MCF 10A (cell line): ENCODE measurements around the gene SLC25A26. TPM values are rescaled to one million over a fixed set of nuclear protein-coding genes. Genes with fewer than 3 reads are reported as not detected.
"Not testable (repeated sequence)": the region's sequence is repeated elsewhere in the genome, so short reads cannot be mapped to it uniquely, and the experiment has no call there.

Experiments
- BruUV-seq: library from RNA; stranded (reverse); fragments of 400-500 nt; replicated peaks from 2 replicates; lab custom pipeline; 2021; lab: Mats Ljungman, UMichigan
- CTCF ChIA-PET: fragments of 300-600 bp; sonication (Branson Sonifier 250); formaldehyde crosslinking; extraction: SDS; loops from one replicate; lab custom pipeline; 2021; ENCODE audit warnings: antibody characterized with exemption, inconsistent platforms; lab: Yijun Ruan, JAX
- POLR2A ChIA-PET: fragments of 300-600, 350-650 bp; sonication (Branson Sonifier 250); formaldehyde crosslinking; extraction: SDS; loops from one replicate; lab custom pipeline; 2020; ENCODE audit warnings: antibody characterized with exemption, inconsistent platforms; lab: Yijun Ruan, JAX
- DNase-seq: peaks from one replicate; pipeline ENCODE4 v3.0.0-alpha.2; 2018; ENCODE audit not compliant: unreplicated experiment
- H3K27ac Mint-ChIP-seq: one replicate; pipeline ENCODE4 v1.8.0; 2022; ENCODE audit warnings: mild to moderate bottlenecking, low read depth, mixed read lengths; ENCODE audit not compliant: unreplicated experiment
- H3K27me3 Mint-ChIP-seq: one replicate; pipeline ENCODE4 v1.8.0; 2022; ENCODE audit warnings: mixed read lengths; ENCODE audit not compliant: insufficient read depth, unreplicated experiment
- H3K36me3 Mint-ChIP-seq: one replicate; pipeline ENCODE4 v1.8.0; 2022; ENCODE audit warnings: mild to moderate bottlenecking, moderate library complexity, mixed read lengths; ENCODE audit not compliant: insufficient read depth, unreplicated experiment
- H3K4me1 Mint-ChIP-seq: one replicate; pipeline ENCODE4 v1.8.0; 2022; ENCODE audit warnings: mixed read lengths; ENCODE audit not compliant: insufficient read depth, unreplicated experiment
- H3K4me3 Mint-ChIP-seq: one replicate; pipeline ENCODE4 v1.8.0; 2022; ENCODE audit warnings: mild to moderate bottlenecking, moderate library complexity, mixed read lengths; ENCODE audit not compliant: unreplicated experiment
- H3K9me3 Mint-ChIP-seq: one replicate; pipeline ENCODE4 v1.8.0; 2022; ENCODE audit warnings: mixed read lengths; ENCODE audit not compliant: unreplicated experiment
- intact Hi-C: fragments of 100-400 bp; cut with micrococcal nuclease; formaldehyde crosslinking; loops from 2 replicates; pipeline ENCODE4 v1.14.1; 2022
- total RNA-seq: library from RNA; stranded (reverse); gene quantifications from 2 replicates; pipeline ENCODE4 v1.2.3, GENCODE V29; 2022
- TF ChIP-seq, protein P1 (sequence below): fragments of 200-600 bp; IDR thresholded peaks from one replicate; pipeline ENCODE4 v1.8.0; 2022; ENCODE audit warnings: antibody characterized with exemption, mild to moderate bottlenecking; ENCODE audit not compliant: unreplicated experiment

The SLC25A26 gene
- total RNA-seq, 1 experiment from 2014 or later, result 24.8 TPM

DNA sequence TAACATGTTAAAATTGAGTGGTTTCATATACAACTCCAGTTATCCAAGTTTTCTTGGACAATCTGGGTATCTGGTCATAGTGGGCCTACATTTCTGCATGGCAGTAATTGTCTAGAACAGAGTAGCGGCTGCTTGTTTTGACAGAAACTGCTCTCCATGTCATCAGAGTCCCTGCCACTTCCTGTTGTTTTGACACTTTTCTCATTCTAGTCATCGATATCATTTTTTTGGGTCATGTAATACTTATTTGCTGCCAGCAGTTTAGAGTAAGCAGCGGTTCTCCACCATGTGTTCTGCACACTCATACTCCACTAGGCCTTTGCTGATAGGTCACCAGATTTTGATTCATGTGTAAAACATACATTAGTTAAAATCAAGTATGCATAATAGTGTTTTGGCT is 81.5 kb downstream of the SLC25A26 start:
- Mint-ChIP-seq H3K27me3 (no peaks in the 10 kb centered on the region), H3K9me3 (no peaks in the 10 kb centered on the region), H3K36me3 (peaks cover 4% of the 10 kb centered on the region), H3K4me1 (no peaks in the 10 kb centered on the region), H3K4me3 (no peak overlapping the region), H3K27ac (no peak overlapping the region)
- POLR2A ChIA-PET, result no interaction called here
- CTCF ChIA-PET, result interaction anchor here (0.6 to 1.3 kb wide), 2 partner anchors 49 to 105 kb away, joined by 4 to 5 read pairs; no protein-coding TSS in a partner anchor
- DNase-seq, result no peak
- TF ChIP-seq, protein P1, sequence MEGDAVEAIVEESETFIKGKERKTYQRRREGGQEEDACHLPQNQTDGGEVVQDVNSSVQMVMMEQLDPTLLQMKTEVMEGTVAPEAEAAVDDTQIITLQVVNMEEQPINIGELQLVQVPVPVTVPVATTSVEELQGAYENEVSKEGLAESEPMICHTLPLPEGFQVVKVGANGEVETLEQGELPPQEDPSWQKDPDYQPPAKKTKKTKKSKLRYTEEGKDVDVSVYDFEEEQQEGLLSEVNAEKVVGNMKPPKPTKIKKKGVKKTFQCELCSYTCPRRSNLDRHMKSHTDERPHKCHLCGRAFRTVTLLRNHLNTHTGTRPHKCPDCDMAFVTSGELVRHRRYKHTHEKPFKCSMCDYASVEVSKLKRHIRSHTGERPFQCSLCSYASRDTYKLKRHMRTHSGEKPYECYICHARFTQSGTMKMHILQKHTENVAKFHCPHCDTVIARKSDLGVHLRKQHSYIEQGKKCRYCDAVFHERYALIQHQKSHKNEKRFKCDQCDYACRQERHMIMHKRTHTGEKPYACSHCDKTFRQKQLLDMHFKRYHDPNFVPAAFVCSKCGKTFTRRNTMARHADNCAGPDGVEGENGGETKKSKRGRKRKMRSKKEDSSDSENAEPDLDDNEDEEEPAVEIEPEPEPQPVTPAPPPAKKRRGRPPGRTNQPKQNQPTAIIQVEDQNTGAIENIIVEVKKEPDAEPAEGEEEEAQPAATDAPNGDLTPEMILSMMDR, result no peak
- no TSS peak for BruUV-seq
- intact Hi-C loops, result no loop called here

DNA sequence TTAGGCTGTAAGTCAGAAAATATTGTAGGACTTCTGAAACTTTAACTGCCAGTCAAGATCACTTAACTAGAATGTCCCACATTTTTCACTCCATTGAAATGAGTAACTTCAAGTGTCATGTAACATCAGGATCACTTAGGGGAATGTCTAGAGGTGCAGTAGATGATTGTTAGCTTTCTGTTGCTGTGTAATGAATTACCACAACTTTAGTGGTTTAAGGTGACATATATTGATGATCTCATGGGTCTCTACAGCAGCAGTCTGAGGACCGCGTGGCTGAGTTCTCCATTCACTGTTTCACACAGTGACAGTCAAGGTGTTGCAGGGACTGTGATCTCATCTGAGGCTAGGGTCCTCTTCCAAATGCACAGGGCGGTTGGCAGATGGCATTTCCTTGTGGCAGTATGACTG is 82.7 kb downstream of the SLC25A26 start:
- Mint-ChIP-seq H3K27ac (no peak overlapping the region), H3K36me3 (peaks cover 4% of the 10 kb centered on the region), H3K4me3 (no peak overlapping the region), H3K4me1 (no peaks in the 10 kb centered on the region), H3K27me3 (no peaks in the 10 kb centered on the region), H3K9me3 (no peaks in the 10 kb centered on the region)
- no peak for DNase-seq
- TF ChIP-seq, protein P1, result no peak
- ChIA-PET POLR2A (no interaction called here), CTCF (no interaction called here)
- no TSS peak for BruUV-seq
- intact Hi-C loops, result no loop called here

DNA sequence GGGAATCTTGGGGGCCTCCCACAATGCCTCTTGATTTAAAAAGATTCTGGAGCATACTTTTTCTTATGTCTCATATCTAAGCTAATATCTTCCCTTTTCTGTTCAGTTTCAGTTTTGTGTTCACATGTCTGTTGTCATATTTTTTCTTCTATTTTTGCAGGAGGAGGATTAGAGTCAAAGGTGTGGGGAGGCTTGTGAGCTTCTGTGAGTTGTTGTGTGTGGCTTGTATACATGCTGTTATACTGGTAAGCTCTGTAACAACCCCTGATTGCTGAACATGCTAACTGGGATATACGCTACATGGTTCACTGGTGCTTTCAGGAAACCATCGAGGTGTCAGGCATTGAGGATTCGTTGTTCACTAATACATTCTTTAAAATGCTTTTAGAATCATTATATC is 83.5 kb downstream of the SLC25A26 start:
- Mint-ChIP-seq H3K36me3 (peaks cover 4% of the 10 kb centered on the region), H3K4me3 (no peak overlapping the region), H3K4me1 (no peaks in the 10 kb centered on the region), H3K27ac (no peak overlapping the region), H3K9me3 (no peaks in the 10 kb centered on the region), H3K27me3 (no peaks in the 10 kb centered on the region)
- POLR2A ChIA-PET, result no interaction called here
- BruUV-seq, result no TSS peak
- CTCF ChIA-PET, result interaction anchor here (0.7 kb wide), 1 partner anchor 1301 kb away, joined by 3 read pairs; no protein-coding TSS in a partner anchor
- intact Hi-C loops, result no loop called here
- no peak for DNase-seq
- TF ChIP-seq, protein P1, result no peak

DNA sequence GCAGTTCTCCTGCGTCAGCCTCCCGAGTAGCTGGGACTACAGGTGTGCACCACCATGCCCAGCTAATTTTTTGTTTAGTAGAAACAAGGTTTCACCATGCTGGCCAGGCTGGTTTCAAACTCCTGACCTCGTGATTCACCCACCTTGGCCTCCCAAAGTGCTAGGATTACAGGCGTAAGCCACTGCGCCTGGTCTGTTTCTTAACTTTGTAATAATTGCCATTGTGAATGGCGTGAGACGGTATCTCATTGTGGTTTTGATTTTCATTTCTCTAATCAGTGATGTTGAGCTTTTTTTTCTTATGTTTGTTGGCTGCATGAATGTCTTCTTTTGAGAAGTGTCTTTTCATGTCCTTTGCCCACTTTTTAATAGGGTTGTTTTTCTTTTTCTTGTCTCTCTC is 85.3 kb downstream of the SLC25A26 start:
- POLR2A ChIA-PET, CTCF ChIA-PET, H3K4me1 Mint-ChIP-seq, H3K27ac Mint-ChIP-seq, H3K4me3 Mint-ChIP-seq, BruUV-seq, intact Hi-C loops, DNase-seq, H3K9me3 Mint-ChIP-seq, H3K27me3 Mint-ChIP-seq, H3K36me3 Mint-ChIP-seq: not testable (repeated sequence)

DNA sequence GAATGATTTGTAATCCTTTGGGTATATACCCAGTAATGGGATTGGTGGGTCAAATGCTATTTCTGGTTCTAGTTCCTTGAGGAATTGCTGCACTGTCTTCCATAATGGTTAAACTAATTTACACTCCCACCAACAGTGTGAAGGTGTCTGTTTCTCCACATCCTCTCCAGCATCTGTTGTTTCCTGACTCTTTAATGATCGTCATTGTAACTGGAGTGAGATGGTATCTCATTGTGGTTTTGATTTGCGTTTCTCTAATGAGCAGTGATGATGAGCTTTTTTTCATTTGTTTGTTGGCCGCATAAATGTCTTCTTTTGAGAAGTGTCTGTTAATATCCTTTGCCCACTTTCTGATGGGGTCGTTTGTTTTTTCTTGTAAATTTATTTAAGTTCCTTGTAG is 86.2 kb downstream of the SLC25A26 start:
- H3K9me3 Mint-ChIP-seq, CTCF ChIA-PET: not testable (repeated sequence)

More for the DNA sequence above, 86.2 kb downstream of the SLC25A26 start:
- BruUV-seq, intact Hi-C loops, H3K4me1 Mint-ChIP-seq, H3K27ac Mint-ChIP-seq, H3K27me3 Mint-ChIP-seq, DNase-seq, H3K4me3 Mint-ChIP-seq, POLR2A ChIA-PET, H3K36me3 Mint-ChIP-seq: not testable (repeated sequence)
